Measurements from ENCODE around the gene MX2. TPM values are rescaled to one million over a fixed set of nuclear protein-coding genes. Genes with fewer than 3 reads are reported as not detected.

Gene MX2
- total and polyA plus RNA-seq, 3 donors from 2014 or later, result 8.4 to 12.8 (median 10.1) TPM

DNA sequence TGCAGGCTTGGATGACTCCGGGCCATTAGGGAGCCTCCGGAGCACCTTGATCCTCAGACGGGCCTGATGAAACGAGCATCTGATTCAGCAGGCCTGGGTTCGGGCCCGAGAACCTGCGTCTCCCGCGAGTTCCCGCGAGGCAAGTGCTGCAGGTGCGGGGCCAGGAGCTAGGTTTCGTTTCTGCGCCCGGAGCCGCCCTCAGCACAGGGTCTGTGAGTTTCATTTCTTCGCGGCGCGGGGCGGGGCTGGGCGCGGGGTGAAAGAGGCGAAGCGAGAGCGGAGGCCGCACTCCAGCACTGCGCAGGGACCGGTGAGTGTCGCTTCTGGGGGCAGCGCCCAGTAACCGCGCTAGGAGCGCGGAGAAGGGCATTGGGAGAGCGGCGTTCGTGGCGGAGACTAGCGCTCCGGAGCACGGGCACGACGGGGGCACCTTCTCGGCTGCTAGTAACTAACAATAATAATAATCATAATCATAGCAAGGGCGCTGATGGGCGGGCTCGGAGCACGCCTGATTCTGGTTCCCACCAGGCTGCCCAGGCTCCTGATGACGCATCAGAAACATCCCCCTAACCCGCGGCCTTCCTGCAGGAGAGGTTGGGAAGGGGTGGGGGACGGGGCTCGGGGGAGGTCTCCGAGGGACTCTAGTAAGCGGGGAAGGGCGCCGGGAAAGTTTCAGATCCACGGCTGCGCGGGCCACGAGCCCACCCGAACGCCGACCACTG lies 64.3 kb downstream of the MX2 start, which contains the start of gene MX1:
MX1 (plus strand) TSS at position 286 of the 722 bp plus-strand sequence. CDS start 5,832 bp downstream, outside the sequence.
- intact Hi-C loops (cut with DNase I; ENCODE audit: low total_unique reads), result no loop called here
- H3K4me1 ChIP-seq, result peaks cover 5% of the 10 kb centered on the region
- no peaks in the 10 kb centered on the region for H3K27me3 ChIP-seq
- 2% methylated on average over 14 to 36 of the region's 65 CpGs for WGBS, 2 donors
- H3K9me3 ChIP-seq, result no peaks in the 10 kb centered on the region
- peak within 1 kb of the TSS; percentile 52 to 64 for H3K27ac ChIP-seq
- no peak for TF ChIP-seq POLR2A (IDR thresholded peaks at IDR 0.05)
- TF ChIP-seq, protein P1, sequence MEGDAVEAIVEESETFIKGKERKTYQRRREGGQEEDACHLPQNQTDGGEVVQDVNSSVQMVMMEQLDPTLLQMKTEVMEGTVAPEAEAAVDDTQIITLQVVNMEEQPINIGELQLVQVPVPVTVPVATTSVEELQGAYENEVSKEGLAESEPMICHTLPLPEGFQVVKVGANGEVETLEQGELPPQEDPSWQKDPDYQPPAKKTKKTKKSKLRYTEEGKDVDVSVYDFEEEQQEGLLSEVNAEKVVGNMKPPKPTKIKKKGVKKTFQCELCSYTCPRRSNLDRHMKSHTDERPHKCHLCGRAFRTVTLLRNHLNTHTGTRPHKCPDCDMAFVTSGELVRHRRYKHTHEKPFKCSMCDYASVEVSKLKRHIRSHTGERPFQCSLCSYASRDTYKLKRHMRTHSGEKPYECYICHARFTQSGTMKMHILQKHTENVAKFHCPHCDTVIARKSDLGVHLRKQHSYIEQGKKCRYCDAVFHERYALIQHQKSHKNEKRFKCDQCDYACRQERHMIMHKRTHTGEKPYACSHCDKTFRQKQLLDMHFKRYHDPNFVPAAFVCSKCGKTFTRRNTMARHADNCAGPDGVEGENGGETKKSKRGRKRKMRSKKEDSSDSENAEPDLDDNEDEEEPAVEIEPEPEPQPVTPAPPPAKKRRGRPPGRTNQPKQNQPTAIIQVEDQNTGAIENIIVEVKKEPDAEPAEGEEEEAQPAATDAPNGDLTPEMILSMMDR (IDR thresholded peaks at IDR 0.05), result no peak
- peak; percentile 70 for DNase-seq
- no peaks in the 10 kb centered on the region for H3K36me3 ChIP-seq (ENCODE audit: low read depth, missing control alignments)
- peak within 1 kb of the TSS; percentile 66 to 82 for H3K4me3 ChIP-seq

DNA sequence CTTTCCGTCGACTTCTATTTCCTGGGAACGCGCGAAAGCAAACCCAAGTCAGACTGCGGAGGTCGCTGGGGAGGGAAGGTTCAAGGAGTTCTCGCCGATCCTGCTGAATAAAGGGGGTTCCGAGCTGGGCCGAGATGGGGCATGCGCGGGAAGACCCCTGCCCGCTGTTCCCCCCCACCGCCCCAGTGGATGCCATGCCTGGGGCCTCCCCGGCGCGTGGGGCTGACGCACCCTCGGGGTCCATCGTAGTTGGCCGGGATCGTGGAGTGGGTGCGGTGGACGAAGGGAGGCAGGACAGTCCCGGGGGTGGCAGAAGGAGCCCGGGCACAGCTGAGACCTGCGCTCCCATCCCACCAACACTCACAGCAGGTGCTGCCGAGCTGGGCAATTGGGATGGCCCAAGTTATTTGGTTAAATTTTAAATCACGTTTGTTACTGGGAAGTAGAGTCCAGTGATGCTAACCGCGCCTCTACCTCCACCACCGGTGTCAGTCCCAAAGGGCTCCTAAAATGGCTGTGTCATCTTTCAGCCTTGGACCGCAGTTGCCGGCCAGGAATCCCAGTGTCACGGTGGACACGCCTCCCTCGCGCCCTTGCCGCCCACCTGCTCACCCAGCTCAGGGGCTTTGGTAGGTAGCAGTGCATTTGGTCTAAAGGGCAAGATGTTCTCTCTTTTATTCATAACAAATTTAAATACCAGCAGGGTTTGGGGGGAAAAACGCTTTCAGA lies 65.0 kb downstream of the MX2 start:
- intact Hi-C loops (cut with DNase I; ENCODE audit: low total_unique reads), result no loop called here
- WGBS, 2 donors, result 17 to 29% methylated on average over 11 to 41 of the region's 41 CpGs
- no peaks in the 10 kb centered on the region for H3K9me3 ChIP-seq

DNA sequence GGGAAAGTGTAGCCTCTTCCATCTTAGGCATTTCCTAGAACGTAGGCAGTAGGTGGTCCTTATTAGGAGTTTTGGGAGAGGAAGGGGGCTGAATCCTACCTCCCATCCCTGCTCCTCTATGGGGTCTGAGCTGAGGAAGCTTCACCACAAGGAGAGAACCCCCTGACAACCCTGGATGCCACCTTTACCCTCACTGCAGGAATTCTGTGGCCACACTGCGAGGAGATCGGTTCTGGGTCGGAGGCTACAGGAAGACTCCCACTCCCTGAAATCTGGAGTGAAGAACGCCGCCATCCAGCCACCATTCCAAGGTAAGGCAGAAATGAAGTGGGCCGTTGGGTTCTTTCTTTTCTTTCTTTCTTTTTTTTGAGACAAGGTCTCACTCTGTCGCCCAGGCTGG lies 65.7 kb downstream of the MX2 start:
- WGBS, 2 donors, result 84 to 86% methylated on average over 8 of the region's 8 CpGs
- TF ChIP-seq, protein P1 (IDR thresholded peaks at IDR 0.05), result no peak
- no peak for TF ChIP-seq POLR2A (IDR thresholded peaks at IDR 0.05)
- DNase-seq, result peak; percentile 2
- Histone ChIP-seq H3K27ac (no peak overlapping the region), H3K36me3 (ENCODE audit: low read depth, missing control alignments) (no peaks in the 10 kb centered on the region), H3K4me3 (no peak overlapping the region), H3K4me1 (peaks cover 5% of the 10 kb centered on the region), H3K9me3 (no peaks in the 10 kb centered on the region), H3K27me3 (no peaks in the 10 kb centered on the region)
- intact Hi-C loops (cut with DNase I; ENCODE audit: low total_unique reads), result no loop called here

More for the DNA sequence above, 65.0 kb downstream of the MX2 start:
- peak; percentile 13 for DNase-seq
- TF ChIP-seq, protein P1 (IDR thresholded peaks at IDR 0.05), result no peak
- no peak for TF ChIP-seq POLR2A (IDR thresholded peaks at IDR 0.05)
- Histone ChIP-seq H3K4me1 (peaks cover 5% of the 10 kb centered on the region), H3K36me3 (ENCODE audit: low read depth, missing control alignments) (no peaks in the 10 kb centered on the region), H3K27me3 (no peaks in the 10 kb centered on the region), H3K27ac (peak overlapping the region; percentile 52 to 64), H3K4me3 (peak overlapping the region; percentile 66 to 82)

DNA sequence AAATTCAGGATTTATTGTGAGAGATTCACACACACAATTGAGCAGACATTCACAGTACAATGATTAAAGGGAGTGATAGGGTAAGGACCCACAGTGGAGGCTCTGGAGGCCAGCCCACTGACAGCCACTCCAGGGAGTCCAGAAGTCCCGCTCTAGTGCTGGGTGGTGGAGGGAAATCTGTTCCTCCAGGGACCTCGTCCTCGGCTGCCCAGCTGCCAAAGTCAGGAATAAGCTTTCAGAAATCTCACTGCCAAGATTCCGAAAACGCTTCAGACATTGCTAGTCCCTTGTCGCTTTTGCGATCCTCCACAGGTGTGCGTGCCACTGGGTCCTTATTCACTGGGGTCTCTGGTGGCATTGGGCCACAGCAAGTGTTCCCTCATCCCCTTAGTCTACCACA lies 66.5 kb downstream of the MX2 start:
- no peak for TF ChIP-seq POLR2A (IDR thresholded peaks at IDR 0.05)
- TF ChIP-seq, protein P1 (IDR thresholded peaks at IDR 0.05), result no peak
- Histone ChIP-seq H3K9me3 (no peaks in the 10 kb centered on the region), H3K4me1 (peaks cover 5% of the 10 kb centered on the region), H3K36me3 (ENCODE audit: low read depth, missing control alignments) (no peaks in the 10 kb centered on the region), H3K4me3 (no peak overlapping the region), H3K27me3 (no peaks in the 10 kb centered on the region), H3K27ac (no peak overlapping the region)
- DNase-seq, result peak; percentile 4
- intact Hi-C loops (cut with DNase I; ENCODE audit: low total_unique reads), result no loop called here
- WGBS, 2 donors, result 97% methylated on average over 8 of the region's 8 CpGs
